Trophoblast cell (in vitro differentiated cells and primary cell): ENCODE measurements around the gene VEPH1.

Experiments
- DNase-seq, 2 donors: peaks; one replicate each; pipeline ENCODE4 v3.0.0-alpha.2; 2016
- H2AFZ ChIP-seq: 2 replicates; pipeline ENCODE4 v1.6.1; 2013; ENCODE audit warnings: low read length, moderate library complexity, mild to moderate bottlenecking; ENCODE audit not compliant: insufficient read depth, poor library complexity
- H2AK5ac ChIP-seq: 2 replicates; pipeline ENCODE4 v1.6.1; 2013; ENCODE audit warnings: mild to moderate bottlenecking, low read length
- H2BK120ac ChIP-seq: 2 replicates; pipeline ENCODE4 v1.6.1; 2013; ENCODE audit warnings: low read length, mild to moderate bottlenecking, moderate library complexity; ENCODE audit not compliant: insufficient read depth, poor library complexity
- H2BK12ac ChIP-seq: 2 replicates; pipeline ENCODE4 v1.6.1; 2013; ENCODE audit warnings: mild to moderate bottlenecking, low read length, moderate library complexity
- H2BK5ac ChIP-seq: 2 replicates; pipeline ENCODE4 v1.6.1; 2013; ENCODE audit warnings: low read length, low read depth, moderate library complexity, mild to moderate bottlenecking; ENCODE audit not compliant: poor library complexity
- H3K14ac ChIP-seq: 2 replicates; pipeline ENCODE4 v1.6.1; 2013; ENCODE audit warnings: mild to moderate bottlenecking, low read length
- H3K18ac ChIP-seq: 2 replicates; pipeline ENCODE4 v1.6.1; 2013; ENCODE audit warnings: mild to moderate bottlenecking, low read length
- H3K23ac ChIP-seq: 2 replicates; pipeline ENCODE4 v1.6.1; 2013; ENCODE audit warnings: low read length
- H3K27ac ChIP-seq: 2 replicates; pipeline ENCODE4 v1.5.1; 2013; ENCODE audit warnings: low read depth, mild to moderate bottlenecking, inconsistent platforms, low read length, moderate library complexity
- H3K27me3 ChIP-seq: 2 replicates; pipeline ENCODE4 v1.6.1; 2013; ENCODE audit warnings: inconsistent platforms, mild to moderate bottlenecking, low read length, moderate library complexity; ENCODE audit not compliant: insufficient read depth
- H3K36me3 ChIP-seq, 2 experiments: 1 replicate in 1 of 2; 2 replicates in 1 of 2; pipeline ENCODE4 v1.6.1; 2013; ENCODE audit warnings: low read length in 2 of 2, mild to moderate bottlenecking in 2 of 2, moderate library complexity in 1 of 2; ENCODE audit not compliant: insufficient read depth in 2 of 2, control insufficient read depth in 1 of 2
- H3K4ac ChIP-seq: 2 replicates; pipeline ENCODE4 v1.6.1; 2013; ENCODE audit warnings: low read depth, mild to moderate bottlenecking, low read length, moderate library complexity
- H3K4me1 ChIP-seq, 2 experiments: 1 replicate in 1 of 2; 2 replicates in 1 of 2; pipeline ENCODE4 v1.6.1; 2013; ENCODE audit warnings: low read length in 2 of 2, mild to moderate bottlenecking in 2 of 2, moderate library complexity in 1 of 2; ENCODE audit not compliant: insufficient read depth in 2 of 2, control insufficient read depth in 1 of 2
- H3K4me2 ChIP-seq: 2 replicates; pipeline ENCODE4 v1.6.1; 2013; ENCODE audit warnings: inconsistent platforms, mild to moderate bottlenecking, low read length, moderate library complexity
- H3K4me3 ChIP-seq: 2 replicates; pipeline ENCODE4 v1.5.1; 2013; ENCODE audit warnings: mild to moderate bottlenecking, low read depth, low read length, inconsistent platforms
- H3K79me1 ChIP-seq: one replicate; pipeline ENCODE4 v1.6.1; 2013; ENCODE audit warnings: low read length
- H3K79me2 ChIP-seq: 2 replicates; pipeline ENCODE4 v1.6.1; 2013; ENCODE audit warnings: low read length, mild to moderate bottlenecking; ENCODE audit not compliant: control insufficient read depth, insufficient read depth, poor library complexity
- H3K9ac ChIP-seq: 2 replicates; pipeline ENCODE4 v1.6.1; 2013; ENCODE audit warnings: mild to moderate bottlenecking, low read length
- H3K9me3 ChIP-seq: 2 replicates; pipeline ENCODE4 v1.6.1; 2013; ENCODE audit warnings: low read depth, mild to moderate bottlenecking, control low read depth, inconsistent platforms, low read length; ENCODE audit not compliant: insufficient read depth
- H4K12ac ChIP-seq: 2 replicates; pipeline ENCODE4 v1.6.1; 2013; ENCODE audit warnings: low read depth, mild to moderate bottlenecking, low read length, moderate library complexity
- H4K8ac ChIP-seq: 2 replicates; pipeline ENCODE4 v1.6.1; 2013; ENCODE audit warnings: low read depth, mild to moderate bottlenecking, low read length, moderate library complexity
- H4K91ac ChIP-seq: one replicate; pipeline ENCODE4 v1.6.1; 2013; ENCODE audit warnings: low read depth, mild to moderate bottlenecking, low read length, moderate library complexity
- WGBS: extraction: QIAGEN DNeasy Blood & Tissue Kit; methylation state at CpG from one replicate; pipeline ENCODE4 v1.1.7; 2013; ENCODE audit warnings: missing lambda C conversion rate; ENCODE audit not compliant: insufficient read length, insufficient coverage; ENCODE audit errors: extremely low coverage; 5-methylcytosine and 5-hydroxymethylcytosine counted together

Gene VEPH1

DNA sequence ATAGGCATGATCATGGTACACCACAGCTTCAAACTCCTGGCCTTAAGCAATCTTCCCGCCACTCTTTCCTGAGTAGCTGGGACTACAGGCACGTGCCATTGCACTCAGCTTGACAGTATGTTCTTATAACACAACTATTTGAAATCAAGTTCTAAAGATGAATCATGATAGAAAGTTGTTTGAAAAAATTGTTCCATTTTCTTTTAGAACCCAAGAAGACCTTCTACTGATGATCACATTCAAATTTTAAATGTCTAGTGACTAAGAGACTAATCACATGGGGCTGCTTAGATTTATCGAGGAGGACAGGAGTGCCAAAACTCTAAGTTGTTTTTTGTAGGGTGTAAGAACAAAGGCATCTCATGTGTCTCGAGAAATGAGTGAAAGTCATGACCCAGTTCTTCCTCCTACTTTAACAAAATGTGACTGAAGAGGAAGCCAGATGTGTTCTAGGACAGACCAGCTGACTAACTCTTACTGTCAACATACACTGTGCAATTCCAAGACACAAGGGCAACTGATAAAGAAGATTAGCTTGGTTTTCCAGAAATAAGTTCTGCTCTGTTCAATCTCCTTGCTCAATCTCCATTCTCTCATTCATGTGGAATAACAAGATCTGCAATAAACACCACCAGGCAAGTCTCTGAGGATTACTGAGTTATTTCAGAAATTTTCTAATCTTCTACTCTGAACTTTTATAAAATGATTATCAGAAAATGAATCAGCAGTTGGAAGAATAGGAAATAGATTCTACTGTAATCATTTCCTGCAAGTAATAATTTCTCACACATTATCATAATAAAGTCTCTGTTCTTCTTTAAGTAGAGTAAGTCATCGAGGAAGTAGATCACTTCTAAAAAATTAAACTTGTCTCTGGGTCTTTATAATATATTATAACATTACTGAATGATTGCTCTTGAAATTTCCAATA, 220.7 kb downstream of the VEPH1 start:
- no CpG with 5 or more reads among the region's 5 CpGs for WGBS
- Histone ChIP-seq H3K18ac (no peak overlapping the region), H3K4me2 (no peak overlapping the region)

GRCh38 chr3:157280786-157281185, 222.4 kb downstream of the VEPH1 start:
- no peak overlapping the region for H4K12ac ChIP-seq
- H3K14ac ChIP-seq: no peak overlapping the region
- H3K79me2 ChIP-seq: no peaks in the 10 kb centered on the region
- H3K27me3 ChIP-seq: no peaks in the 10 kb centered on the region
- no peak overlapping the region for H2BK120ac ChIP-seq
- no peaks in the 10 kb centered on the region for H3K4me1 ChIP-seq
- no CpG with 5 or more reads among the region's 2 CpGs for WGBS
- no peaks in the 10 kb centered on the region for H3K9me3 ChIP-seq
- no peak overlapping the region for H2BK12ac ChIP-seq
- H3K18ac ChIP-seq: no peak overlapping the region
- no peak overlapping the region for H3K9ac ChIP-seq
- H2AFZ ChIP-seq: no peak overlapping the region
- no peak for DNase-seq
- H3K36me3 ChIP-seq: no peaks in the 10 kb centered on the region
- H3K27ac ChIP-seq: no peak overlapping the region
- no peaks in the 10 kb centered on the region for H3K79me1 ChIP-seq
- no peak overlapping the region for H2BK5ac ChIP-seq
- H2AK5ac ChIP-seq: no peak overlapping the region
- no peak overlapping the region for H4K8ac ChIP-seq
- H3K4me2 ChIP-seq: no peak overlapping the region
- H3K4ac ChIP-seq: no peak overlapping the region
- H3K23ac ChIP-seq: no peak overlapping the region
- H4K91ac ChIP-seq: no peak overlapping the region
- H3K4me3 ChIP-seq: no peak overlapping the region

More for the DNA sequence above, 220.7 kb downstream of the VEPH1 start:
- H2BK5ac ChIP-seq: no peak overlapping the region
- no peaks in the 10 kb centered on the region for H3K9me3 ChIP-seq
- H3K27me3 ChIP-seq: no peaks in the 10 kb centered on the region
- no peak overlapping the region for H3K23ac ChIP-seq
- no peaks in the 10 kb centered on the region for H3K4me1 ChIP-seq
- H3K36me3 ChIP-seq: no peaks in the 10 kb centered on the region
- H3K9ac ChIP-seq: no peak overlapping the region
- H3K4me3 ChIP-seq: no peak overlapping the region
- no peak overlapping the region for H3K27ac ChIP-seq
- no peak overlapping the region for H4K12ac ChIP-seq
- H2AFZ ChIP-seq: no peak overlapping the region
- no peak overlapping the region for H4K8ac ChIP-seq
- DNase-seq: peak; percentile 4 to 31
- no peaks in the 10 kb centered on the region for H3K79me2 ChIP-seq
- H2BK12ac ChIP-seq: no peak overlapping the region
- H2BK120ac ChIP-seq: no peak overlapping the region
- H3K4ac ChIP-seq: no peak overlapping the region
- no peak overlapping the region for H2AK5ac ChIP-seq
- H4K91ac ChIP-seq: no peak overlapping the region
- no peak overlapping the region for H3K14ac ChIP-seq
- no peaks in the 10 kb centered on the region for H3K79me1 ChIP-seq

GRCh38 chr3:157280354-157280753, 222.9 kb downstream of the VEPH1 start:
- Histone ChIP-seq H3K4me2 (no peak overlapping the region), H3K79me2 (no peaks in the 10 kb centered on the region), H2BK5ac (no peak overlapping the region), H4K12ac (no peak overlapping the region), H3K14ac (no peak overlapping the region), H3K4me1 (no peaks in the 10 kb centered on the region), H4K8ac (no peak overlapping the region), H3K27ac (no peak overlapping the region), H2AK5ac (no peak overlapping the region), H3K4me3 (no peak overlapping the region), H3K4ac (no peak overlapping the region), H3K27me3 (no peaks in the 10 kb centered on the region), H3K79me1 (no peaks in the 10 kb centered on the region), H4K91ac (no peak overlapping the region), H3K9ac (no peak overlapping the region), H3K23ac (no peak overlapping the region), H2AFZ (no peak overlapping the region), H3K36me3 (no peaks in the 10 kb centered on the region), H2BK12ac (no peak overlapping the region), H3K9me3 (no peaks in the 10 kb centered on the region), H3K18ac (no peak overlapping the region), H2BK120ac (no peak overlapping the region)
- DNase-seq: no peak

DNA sequence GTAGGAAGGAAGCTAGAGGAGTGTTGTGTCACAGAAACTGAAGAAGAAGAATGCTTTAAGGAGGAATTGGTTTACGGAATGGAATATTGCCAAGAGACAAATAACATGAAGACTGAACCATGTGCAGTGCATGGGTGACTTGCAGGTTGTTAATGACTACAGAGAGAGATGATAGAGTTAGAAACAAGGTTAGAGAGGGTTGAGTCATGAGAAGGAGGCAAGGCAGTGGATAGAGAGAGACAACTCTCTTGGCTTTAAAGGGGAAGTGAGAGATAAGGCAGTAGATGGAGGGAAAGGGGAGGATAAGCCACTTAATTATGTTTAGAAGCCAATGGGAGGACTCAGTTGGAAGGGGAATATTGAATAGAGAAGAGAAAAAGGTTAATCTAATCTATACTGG, 224.0 kb downstream of the VEPH1 start:
- Histone ChIP-seq H4K8ac (no peak overlapping the region), H3K14ac (no peak overlapping the region), H2AK5ac (no peak overlapping the region), H2BK120ac (no peak overlapping the region), H3K9ac (no peak overlapping the region), H3K4me1 (no peaks in the 10 kb centered on the region), H3K4me3 (no peak overlapping the region), H3K79me1 (no peaks in the 10 kb centered on the region), H3K36me3 (no peaks in the 10 kb centered on the region), H2BK12ac (no peak overlapping the region), H3K4ac (no peak overlapping the region), H3K79me2 (no peaks in the 10 kb centered on the region), H3K18ac (no peak overlapping the region), H4K91ac (no peak overlapping the region), H3K23ac (peak overlapping the region; percentile 59), H3K9me3 (no peaks in the 10 kb centered on the region), H3K27me3 (no peaks in the 10 kb centered on the region), H2AFZ (no peak overlapping the region), H3K27ac (no peak overlapping the region), H4K12ac (no peak overlapping the region), H3K4me2 (no peak overlapping the region), H2BK5ac (no peak overlapping the region)
- no CpG with 5 or more reads among the region's 1 CpG for WGBS
- no peak for DNase-seq
